Fibroblast of peridontal ligament (primary cell): ENCODE data around the gene CFAP61.
"Not testable (repeated sequence)": the region's sequence is repeated elsewhere in the genome, so short reads cannot be mapped to it uniquely, and the experiment has no call there.

Source experiments
- DNase-seq: peaks from one replicate; pipeline ENCODE4 v3.0.0-alpha.2; 2010; ENCODE audit errors: extremely low read depth

Gene CFAP61

GRCh38 chr20:20318365-20319161, 266.2 kb downstream of the CFAP61 start:
- peak; percentile 1 for DNase-seq

GRCh38 chr20:20321134-20321533, 268.8 kb downstream of the CFAP61 start:
- DNase-seq = no peak

DNA sequence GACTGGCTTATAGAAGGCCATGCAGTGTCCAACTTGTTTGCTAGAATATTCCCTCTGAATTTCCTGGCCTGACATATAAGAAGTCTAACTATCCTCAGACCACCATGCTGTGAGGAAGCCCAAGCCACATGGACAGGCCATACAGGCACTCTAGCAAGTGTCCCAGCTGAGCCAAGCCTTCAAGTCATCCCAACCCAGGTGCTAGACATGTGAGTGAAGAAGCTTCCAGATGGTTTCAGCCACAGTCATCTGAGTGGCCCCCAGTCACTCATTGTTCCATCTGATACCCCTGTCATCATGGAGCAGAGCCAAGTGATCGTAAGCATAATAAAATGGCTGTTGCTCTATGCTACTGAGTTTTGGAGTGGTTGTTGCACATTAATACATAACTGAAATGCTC, 269.6 kb downstream of the CFAP61 start:
- DNase-seq = no peak

DNA sequence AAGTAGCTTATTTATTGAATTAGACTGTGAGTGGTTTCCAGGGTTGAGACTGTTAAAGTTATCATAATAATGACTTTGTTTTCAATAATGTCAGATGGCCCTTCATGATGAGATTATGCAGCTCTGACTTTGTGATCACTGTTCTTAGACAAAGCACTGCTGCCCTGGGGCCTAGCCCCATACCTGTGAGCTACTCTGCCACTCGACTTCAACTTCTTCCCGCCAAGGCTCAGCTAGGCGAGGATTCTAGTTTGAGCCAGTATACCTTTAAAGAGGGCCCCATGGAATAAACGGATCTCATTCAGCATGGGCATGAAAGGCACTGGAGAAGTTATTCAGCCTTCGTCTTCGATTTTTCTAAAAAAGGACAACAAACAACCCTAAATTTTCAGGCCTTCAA, 270.6 kb downstream of the CFAP61 start:
- no peak for DNase-seq

DNA sequence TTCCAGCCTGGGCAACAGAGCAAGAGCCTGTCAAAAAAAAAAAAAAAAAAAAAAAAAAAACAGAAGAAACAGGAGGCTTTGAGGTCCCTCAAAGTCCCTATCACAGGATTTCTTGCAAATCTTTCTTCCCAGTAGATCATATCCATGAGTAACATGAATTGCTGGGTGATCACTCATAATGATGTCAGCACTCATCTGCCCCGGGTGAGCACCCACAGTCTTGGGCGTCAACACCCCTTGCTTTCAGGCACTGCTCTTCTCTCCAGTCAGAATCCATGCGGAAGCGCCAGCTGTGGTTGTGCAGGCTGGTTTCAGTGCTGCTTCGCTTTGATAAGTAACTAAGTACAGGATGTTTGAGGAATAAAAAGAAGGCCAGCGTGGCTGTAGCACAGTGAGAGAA, 275.4 kb downstream of the CFAP61 start:
- no peak for DNase-seq

DNA sequence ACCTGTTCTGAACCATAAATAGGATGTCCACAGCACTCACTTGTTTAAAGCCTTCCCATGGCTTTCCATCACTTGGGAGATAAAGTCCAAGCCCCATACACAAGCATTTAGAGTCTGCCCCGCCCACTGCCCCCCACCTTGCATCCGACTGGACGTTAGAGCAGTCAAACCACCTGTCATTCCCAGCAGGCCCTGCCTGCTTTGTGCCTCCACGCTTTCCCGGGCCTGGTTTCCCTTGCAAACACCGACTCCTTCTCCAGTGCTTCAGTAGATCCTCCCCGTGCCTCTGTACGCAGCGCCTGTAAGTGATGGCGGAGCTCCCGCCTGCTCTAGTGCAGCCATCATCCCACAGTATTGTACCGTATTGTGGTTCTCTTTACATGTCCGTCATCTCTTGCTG, 277.2 kb downstream of the CFAP61 start:
- DNase-seq = no peak

GRCh38 chr20:20331156-20331555, 278.8 kb downstream of the CFAP61 start:
- DNase-seq = no peak

DNA sequence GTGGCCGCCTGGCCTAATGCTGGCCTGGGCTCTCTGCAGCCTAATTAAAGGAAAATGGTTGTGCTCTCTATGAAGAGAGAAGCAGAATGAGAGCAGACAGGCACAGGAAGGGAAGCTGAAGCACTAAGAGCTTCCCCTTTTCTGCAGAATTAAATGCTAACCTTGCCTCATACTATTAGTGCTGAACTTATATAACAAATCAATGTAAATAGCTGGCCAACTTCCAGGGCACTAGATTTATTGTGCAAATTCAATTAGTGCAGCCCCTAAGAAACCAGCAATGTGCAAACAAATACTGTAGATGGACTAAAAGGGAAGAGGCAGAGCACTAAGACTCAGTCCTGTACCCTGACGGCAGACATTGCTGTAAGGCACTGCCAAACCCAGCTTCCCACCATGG, 279.5 kb downstream of the CFAP61 start:
- no peak for DNase-seq

DNA sequence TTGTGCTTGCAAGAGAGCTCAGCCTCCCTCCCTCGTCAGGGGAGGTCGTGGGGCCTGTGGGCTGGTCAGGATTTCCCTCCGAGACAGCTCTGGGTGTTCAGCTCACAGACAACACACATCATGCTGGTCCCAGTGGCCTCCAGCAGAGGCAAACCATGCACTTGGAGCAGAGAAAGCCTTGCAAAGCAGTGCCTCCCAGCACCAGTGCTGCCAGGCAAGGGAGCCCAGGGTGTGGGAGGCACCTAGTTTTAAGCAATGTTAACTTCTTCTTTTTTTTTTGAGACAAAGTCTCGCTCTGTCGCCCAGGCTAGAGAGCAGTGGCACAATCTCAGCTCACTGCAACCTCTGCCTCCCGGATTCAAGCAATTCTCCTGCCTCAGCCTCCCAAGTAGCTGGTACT, 281.5 kb downstream of the CFAP61 start:
- no peak for DNase-seq

DNA sequence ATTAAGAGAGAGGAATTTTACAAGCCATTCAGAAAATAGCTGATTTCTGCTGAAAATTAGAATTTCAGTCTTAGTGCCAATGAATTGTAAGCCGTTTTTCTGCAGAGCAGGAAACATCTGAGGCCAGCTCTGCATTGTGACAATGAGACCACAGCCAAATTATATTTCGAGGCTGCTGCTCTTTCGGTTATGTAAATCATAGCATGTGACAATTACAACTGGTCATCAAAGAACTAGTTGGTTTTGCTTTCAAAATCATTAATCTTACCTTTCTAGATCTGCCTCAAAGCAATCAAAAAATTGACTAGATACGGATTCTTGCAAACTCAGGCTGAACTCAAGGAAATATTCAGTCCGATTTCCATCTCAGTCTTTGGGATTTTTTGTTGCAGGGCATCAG, 282.2 kb downstream of the CFAP61 start:
- DNase-seq = no peak

GRCh38 chr20:20338133-20338730, 285.9 kb downstream of the CFAP61 start:
- no peak for DNase-seq

GRCh38 chr20:20340443-20340842, 288.1 kb downstream of the CFAP61 start:
- no peak for DNase-seq

DNA sequence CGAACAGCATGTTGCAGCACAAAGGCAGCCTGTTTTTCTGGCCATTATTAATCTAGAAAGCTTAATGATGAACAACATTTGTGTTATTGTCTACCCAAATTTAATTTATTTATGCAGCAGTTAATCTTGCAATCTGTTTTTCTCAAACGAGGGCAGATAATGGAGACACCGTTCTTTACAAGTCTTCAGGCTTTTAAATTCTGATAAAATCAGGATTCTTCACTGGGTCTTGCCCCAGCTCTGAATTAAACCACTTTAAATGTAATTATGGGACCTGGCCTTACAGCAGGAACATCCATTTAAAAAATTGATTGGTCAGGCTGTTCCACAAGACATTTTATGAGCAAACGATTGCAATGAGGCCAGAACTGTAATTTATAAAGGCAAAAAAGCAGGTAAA, 289.0 kb downstream of the CFAP61 start:
- no peak for DNase-seq

- DNase-seq = no peak
These were observed 289.7 kb downstream of the CFAP61 start for GRCh38 chr20:20342066-20342465.

DNA sequence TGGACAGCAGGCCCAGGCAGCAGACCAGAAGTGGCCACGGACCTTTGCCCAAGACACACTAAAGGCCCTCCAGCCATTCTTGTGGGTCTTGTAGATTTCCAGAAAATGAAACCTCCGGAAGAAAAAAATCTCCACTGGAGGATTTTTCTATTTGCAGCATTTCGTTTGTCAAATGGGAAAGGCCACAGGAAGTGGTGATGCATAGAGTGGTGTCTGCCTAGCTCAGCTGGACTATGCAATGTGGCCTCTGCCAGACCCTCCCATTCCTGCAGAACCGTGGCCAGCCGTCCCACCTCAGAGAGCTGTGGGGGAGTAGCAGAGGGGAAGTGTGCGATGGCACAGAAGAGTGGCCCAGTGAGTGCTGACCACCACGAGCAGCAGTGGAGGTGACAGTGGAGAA, 291.6 kb downstream of the CFAP61 start:
- DNase-seq = no peak

DNA sequence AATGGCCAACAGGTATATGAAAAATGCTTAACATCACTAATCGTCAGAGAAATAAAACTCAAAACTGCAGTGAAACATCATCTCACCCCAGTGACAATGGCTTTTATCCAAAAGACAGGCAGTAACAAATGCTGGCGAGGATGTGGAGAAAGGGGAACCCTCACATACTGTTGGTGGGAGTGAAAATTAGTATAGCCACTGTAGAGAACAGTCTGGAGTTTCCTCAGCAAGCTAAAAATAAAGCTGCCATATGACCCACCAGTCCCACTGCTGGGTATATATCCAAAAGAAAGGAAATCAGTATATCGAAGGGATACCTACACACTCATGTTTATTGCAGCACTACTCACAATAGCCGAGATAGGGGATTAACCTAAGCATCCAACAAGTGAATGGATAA, 292.1 kb downstream of the CFAP61 start:
- DNase-seq = no peak

- no peak for DNase-seq
These were observed 301.2 kb downstream of the CFAP61 start for GRCh38 chr20:20353576-20353975.

DNA sequence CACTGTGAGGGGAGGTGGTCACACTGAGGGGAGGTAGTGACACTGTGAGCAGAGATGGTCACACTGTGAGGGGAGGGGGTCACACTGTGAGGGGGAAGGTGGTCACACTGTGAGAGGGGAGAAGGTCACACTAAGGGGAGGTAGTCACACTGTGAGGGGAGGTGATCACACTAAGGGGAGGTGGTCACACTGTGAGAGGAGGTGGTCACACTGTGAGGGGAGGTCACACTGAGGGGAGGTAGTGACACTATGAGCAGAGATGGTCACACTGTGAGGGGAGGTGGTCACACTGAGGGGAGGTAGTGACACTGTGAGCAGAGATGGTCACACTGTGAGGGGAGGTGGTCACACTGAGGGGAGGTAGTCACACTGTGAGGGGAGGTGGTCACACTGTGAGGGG, 303.2 kb downstream of the CFAP61 start:
- not testable (repeated sequence) for DNase-seq

- DNase-seq = no peak
These were observed 306.5 kb downstream of the CFAP61 start for GRCh38 chr20:20358801-20359200.

DNA sequence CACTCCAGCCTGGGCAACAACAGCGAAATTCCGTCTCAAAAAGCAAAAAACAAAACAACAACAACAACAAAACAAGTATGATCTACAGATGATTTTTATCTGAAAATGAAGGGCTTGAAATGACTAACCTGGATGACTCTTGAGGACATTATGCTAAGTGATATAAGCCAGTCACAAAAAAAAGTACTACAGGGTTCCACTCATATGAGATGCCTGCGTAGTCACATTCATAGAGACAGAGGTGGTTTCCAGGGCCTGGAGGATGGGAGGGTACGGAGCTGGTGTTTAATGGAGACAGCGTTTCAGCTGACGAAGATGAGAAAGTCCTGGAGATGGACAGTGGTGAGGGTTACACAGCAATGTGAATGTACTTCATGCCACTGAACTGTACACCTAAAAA, 307.3 kb downstream of the CFAP61 start:
- no peak for DNase-seq

DNA sequence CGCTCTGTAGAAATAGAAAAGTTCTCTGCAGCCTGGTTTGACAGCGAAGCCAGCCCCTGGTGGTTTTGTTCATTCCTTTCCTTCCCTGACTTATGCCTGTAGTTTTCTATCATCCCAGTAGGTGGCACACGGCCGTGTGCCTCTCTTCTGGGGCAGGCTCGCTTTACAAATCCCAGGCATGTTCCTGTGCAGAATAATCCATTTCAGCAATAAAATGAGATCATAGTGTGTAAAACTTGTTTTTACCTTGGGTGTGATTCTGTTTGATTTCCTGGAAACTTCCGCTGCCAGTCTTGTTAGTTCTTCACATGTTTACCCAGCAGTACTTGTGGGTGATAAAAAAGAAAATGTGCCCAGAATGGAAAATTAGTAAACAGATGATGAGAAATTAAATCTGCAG, 308.1 kb downstream of the CFAP61 start:
- peak; percentile 71 for DNase-seq

GRCh38 chr20:20362774-20363433, 310.6 kb downstream of the CFAP61 start:
- DNase-seq = no peak

DNA sequence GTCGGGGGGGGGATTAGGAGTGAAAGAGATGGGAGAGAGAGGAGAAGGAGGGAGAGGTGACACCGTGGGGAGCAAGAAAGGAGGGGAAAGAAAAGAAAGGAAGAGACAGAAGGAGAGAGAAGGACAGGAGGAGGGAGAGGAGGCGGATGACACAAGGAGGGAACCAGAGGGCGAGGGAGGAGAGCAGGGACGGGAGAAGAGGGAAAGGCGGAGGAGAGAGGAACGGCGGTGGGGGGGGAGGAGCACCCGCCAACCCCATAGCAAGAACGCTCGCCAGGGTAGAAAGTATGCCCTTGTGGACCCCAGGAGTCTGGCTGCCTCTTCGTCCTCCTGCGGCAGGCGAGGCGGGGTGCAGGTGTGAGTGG, 311.1 kb downstream of the CFAP61 start:
- no peak for DNase-seq
